GM10847 (cell line): ENCODE results near the gene PDCD5.

Experiments used
- POLR2A ChIP-seq: IDR thresholded peaks from 2 replicates; pipeline ENCODE4 v1.6.1; 2011; ENCODE audit not compliant: insufficient read length; ENCODE audit errors: extremely low read depth

Gene PDCD5

GRCh38 chr19:32615569-32615968, 34.6 kb downstream of the PDCD5 start:
- no peak for TF ChIP-seq POLR2A

DNA sequence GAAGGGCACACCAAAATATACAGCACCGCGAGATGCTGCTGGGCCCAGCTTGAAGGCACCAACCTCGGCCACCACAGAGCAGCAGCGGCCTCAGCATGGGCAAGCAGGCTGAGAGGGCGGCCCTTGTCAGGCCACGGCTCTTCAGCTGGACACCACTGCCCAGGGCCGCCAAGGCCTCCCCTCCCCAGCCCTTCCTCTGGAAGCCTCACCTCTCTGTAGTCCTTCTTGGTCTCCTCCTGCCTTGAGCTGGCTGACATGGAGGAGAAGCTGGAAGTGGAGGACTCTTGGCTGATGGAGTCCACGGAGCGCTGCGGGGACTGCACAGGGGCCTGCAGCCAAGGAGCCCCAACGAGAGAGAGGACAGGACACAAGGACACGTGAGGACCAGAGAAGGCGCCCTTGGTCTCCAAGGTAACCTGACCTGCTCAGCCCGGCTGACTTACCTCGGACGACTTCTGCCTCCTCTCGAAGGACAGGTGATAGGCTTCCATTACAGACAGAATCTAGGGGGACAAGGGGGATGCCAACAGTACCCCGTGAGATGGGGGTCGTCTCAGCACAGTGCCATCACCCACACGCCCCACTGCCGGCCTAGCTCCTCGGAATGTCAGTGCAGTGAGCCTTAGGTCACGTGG, 38.2 kb downstream of the PDCD5 start:
- TF ChIP-seq POLR2A, result no peak

GRCh38 chr19:32622002-32622401, 41.0 kb downstream of the PDCD5 start:
- no peak for TF ChIP-seq POLR2A

DNA sequence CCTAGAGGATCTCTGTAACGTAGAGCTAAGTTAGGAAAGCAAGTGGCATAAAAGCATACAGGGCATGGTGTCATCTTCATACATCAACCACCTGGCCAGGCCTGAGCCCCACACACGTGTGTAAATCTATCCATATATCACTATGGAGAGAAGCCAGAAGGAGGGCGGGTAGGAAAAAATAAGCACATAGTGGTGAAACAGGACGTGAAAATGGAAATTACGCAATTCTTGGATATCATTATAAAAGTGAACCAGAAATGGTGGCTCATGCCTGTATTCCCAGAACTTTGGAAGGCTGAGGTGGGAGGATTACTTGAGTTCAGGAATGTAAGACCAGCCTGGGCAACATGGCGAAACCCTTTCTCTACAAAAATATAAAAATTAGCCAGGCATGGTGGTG, 43.4 kb downstream of the PDCD5 start:
- TF ChIP-seq POLR2A, result no peak

DNA sequence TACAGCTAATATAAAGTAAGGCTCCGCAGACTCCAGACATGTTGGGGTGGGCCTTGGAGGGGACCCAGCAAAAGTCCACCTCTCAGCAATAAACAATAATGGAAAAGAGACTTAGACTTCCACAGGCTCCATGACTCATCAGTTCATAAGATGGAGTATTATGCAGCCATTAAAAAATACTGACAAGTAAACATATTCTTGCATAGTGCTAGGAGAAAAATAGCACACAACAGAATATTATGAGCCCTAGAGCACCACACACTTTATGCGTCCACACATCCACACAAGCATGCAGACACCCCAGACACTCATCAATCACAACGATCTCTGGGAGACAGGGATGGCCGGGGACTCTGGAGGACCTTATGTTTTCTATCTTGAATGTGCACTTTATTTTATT, 46.0 kb downstream of the PDCD5 start:
- TF ChIP-seq POLR2A, result no peak

DNA sequence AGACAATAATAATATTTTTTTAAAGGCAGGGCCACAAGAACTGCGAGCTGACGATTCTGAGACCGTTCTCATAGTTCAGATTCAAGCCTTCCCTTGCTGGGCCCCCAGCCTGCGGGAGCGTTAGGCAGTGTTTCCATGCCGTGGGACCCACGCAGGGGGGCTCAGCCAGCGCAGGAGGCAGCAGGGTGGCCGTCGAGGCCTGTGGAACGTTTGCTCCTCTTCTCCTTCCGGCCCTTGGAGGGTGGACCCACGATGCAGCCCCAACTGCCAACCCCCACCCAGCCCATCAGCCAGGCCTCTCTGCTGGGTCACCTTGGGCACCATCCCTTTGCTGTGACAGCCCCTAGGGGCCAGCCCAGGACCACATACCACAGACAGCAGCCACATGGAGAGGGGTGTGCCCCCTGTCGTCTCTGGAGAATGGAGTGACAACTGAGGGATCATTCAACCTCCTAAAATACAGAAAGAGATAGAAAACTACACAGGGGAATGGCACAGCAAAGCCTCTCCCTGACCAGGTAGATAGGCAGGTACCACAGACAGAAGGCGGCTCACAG, 46.8 kb downstream of the PDCD5 start:
- no peak for TF ChIP-seq POLR2A

GRCh38 chr19:32630338-32630737, 49.3 kb downstream of the PDCD5 start:
- TF ChIP-seq POLR2A, result no peak

- TF ChIP-seq POLR2A, result no peak
These were observed 50.4 kb downstream of the PDCD5 start for GRCh38 chr19:32631381-32631780.
